K562 (cell line): ENCODE results near the gene OR52I1. TPM values are rescaled to one million over a fixed set of nuclear protein-coding genes. Genes with fewer than 3 reads are reported as not detected.

ENCODE experiments used
- ARID1B ChIP-seq: fragments of 450-650 bp; IDR thresholded peaks from 2 replicates; pipeline ENCODE4 v1.6.1; 2016; ENCODE audit warnings: antibody characterized with exemption, mild to moderate bottlenecking, inconsistent platforms
- ATF2 ChIP-seq: sonication (generic); formaldehyde crosslinking; IDR thresholded peaks from 2 replicates; pipeline ENCODE4 v1.8.1; 2022; ENCODE audit warnings: missing genetic modification reagents
- CBFA2T2 ChIP-seq: fragments of 450-650 bp; conservative IDR thresholded peaks from 2 replicates; pipeline ENCODE4 v1.6.1; 2017; ENCODE audit warnings: mild to moderate bottlenecking
- CBFA2T3 ChIP-seq: fragments of 450-650 bp; IDR thresholded peaks from 2 replicates; pipeline ENCODE4 v1.6.1; 2017
- HMGN3 ChIP-seq: IDR thresholded peaks from 2 replicates; pipeline ENCODE4 v1.6.1; 2011; ENCODE audit warnings: borderline replicate concordance, low read depth, mild to moderate bottlenecking, mixed read lengths, low read length; ENCODE audit not compliant: insufficient read length; ENCODE audit errors: extremely low read depth
- RBBP5 ChIP-seq: fragments of 200-600 bp; sonication (generic); IDR thresholded peaks from 2 replicates; pipeline ENCODE4 v1.6.1; 2012; ENCODE audit warnings: borderline replicate concordance, mild to moderate bottlenecking, low read length, control low read depth, inconsistent platforms; ENCODE audit not compliant: insufficient read depth, poor library complexity, severe bottlenecking
- SAP30 ChIP-seq: fragments of 200-600 bp; sonication (generic); IDR thresholded peaks from 2 replicates; pipeline ENCODE4 v1.6.1; 2012; ENCODE audit warnings: borderline replicate concordance, low read depth, mild to moderate bottlenecking, moderate library complexity, low read length, control low read depth, inconsistent platforms; ENCODE audit not compliant: insufficient read depth, poor library complexity, severe bottlenecking
- SMARCA4 ChIP-seq: fragments of 450-650 bp; IDR thresholded peaks from 2 replicates; pipeline ENCODE4 v1.6.1; 2016
- SRSF7 ChIP-seq: fragments of 200-400 bp; formaldehyde crosslinking; optimal IDR thresholded peaks from 2 replicates; pipeline ENCODE3; 2017; ENCODE audit warnings: mild to moderate bottlenecking, low read depth, low read length
- USF2 ChIP-seq: sonication (generic); formaldehyde crosslinking; IDR thresholded peaks from 2 replicates; pipeline ENCODE4 v1.5.0; 2020; ENCODE audit warnings: missing genetic modification reagents
- polyA plus RNA-seq, 8 experiments: library from polyadenylated mRNA; depleted of rRNA in 4 of 8; stranded (reverse) in 5 of 8; unstranded in 3 of 8; fragments of >200 nt; fragmentation: Nextera tagmentation in 2 of 8; fragmentation: Illumina TruSeq in 1 of 8; extraction: Ambion mirVana in 2 of 8; extraction: Trizol in 1 of 8; gene quantifications; 2 replicates each; pipeline versions ENCODE4 v1.2.1 to v1.2.3, GENCODE V29; 2011 to 2014; ENCODE audit warnings: inconsistent platforms in 1 of 8, missing spikeins in 1 of 8
- total RNA-seq, 7 experiments: library from RNA; depleted of rRNA in 6 of 7; stranded (reverse); fragments of >200 nt in 6 of 7; fragmentation: Illumina TruSeq in 2 of 7; extraction: Trizol in 2 of 7; gene quantifications; 2 replicates each; pipeline versions ENCODE4 v1.2.1 to v1.2.3, GENCODE V29; 2011 to 2021; ENCODE audit warnings: low replicate concordance in 1 of 7

OR52I1 gene
- total and polyA plus RNA-seq, 9 of the 15 experiments (the other 6 are each of a cell fraction or from before 2014, with no cell fraction given), result not detected

DNA sequence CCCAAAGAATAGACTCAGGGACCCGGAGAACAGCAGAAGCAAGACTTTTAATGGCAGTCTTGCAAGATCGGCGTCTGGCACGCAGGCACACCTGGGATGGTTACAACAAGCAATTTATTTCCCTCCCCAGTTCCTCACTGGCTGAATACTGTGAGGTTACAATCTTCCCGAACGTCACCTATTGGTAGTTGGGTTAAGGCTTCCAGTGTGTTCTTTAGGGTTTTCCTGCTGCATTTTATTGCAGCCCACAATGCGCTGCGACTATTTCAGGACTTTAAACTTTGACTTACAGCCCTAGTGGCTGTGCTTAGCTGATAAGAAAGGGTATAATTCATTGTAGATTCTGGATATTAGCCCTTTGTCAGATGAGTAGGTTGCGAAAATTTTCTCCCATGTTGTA, 25.7 kb downstream of the OR52I1 start (continued):
- TF ChIP-seq CBFA2T2 (0 out of 2 replicates have a peak, but pooled peaks have one; percentile 3), SRSF7 (no peak), RBBP5 (no peak), SAP30 (no peak), ATF2 (CRISPR knock-in tag) (no peak), SMARCA4 (0 out of 2 replicates have a peak, but pooled peaks have one; percentile 25), ARID1B (peak; percentile 61; the same call in 1 of the 2 replicates), USF2 (CRISPR knock-in tag) (no peak), HMGN3 (no peak), CBFA2T3 (peak; percentile 48)
